ENCODE results near the gene STAG1.
"Not testable (repeated sequence)": the region's sequence is repeated elsewhere in the genome, so short reads cannot be mapped to it uniquely, and the experiment has no call there.

Gene STAG1

GRCh38 chr3:136728473-136728872 lies 23.7 kb downstream of the STAG1 start:
- H3K4me3 ChIP-seq (replicated peaks; ENCODE audit: insufficient read depth, low read length), result no peak overlapping the region
- DNase-seq (ENCODE audit: low read depth in 1 of 2, low spot score in 1 of 2), result no peak
- H3K27me3 ChIP-seq (ENCODE audit: insufficient read depth, poor library complexity, severe bottlenecking), result no peaks in the 10 kb centered on the region
- no peak overlapping the region for H3K27ac ChIP-seq (replicated peaks)
- TF ChIP-seq GABPA (IDR thresholded peaks at IDR 0.05; ENCODE audit: low read depth) (no peak), SPI1 (IDR thresholded peaks at IDR 0.05; ENCODE audit: borderline replicate concordance, low read depth) (no peak), CTCF (IDR thresholded peaks at IDR 0.05; ENCODE audit: insufficient read depth, low read length) (no peak), POLR2AphosphoS5 (IDR thresholded peaks at IDR 0.05; ENCODE audit: low read depth) (no peak), REST (IDR thresholded peaks at IDR 0.05; ENCODE audit: insufficient replicate concordance, low read depth) (no peak)

GRCh38 chr3:136725468-136725867 lies 26.7 kb downstream of the STAG1 start:
- Histone ChIP-seq H3K27me3 (ENCODE audit: insufficient read depth, poor library complexity, severe bottlenecking) (no peaks in the 10 kb centered on the region), H3K27ac (replicated peaks) (no peak overlapping the region)

GRCh38 chr3:136722916-136723315 lies 29.3 kb downstream of the STAG1 start:
- DNase-seq (ENCODE audit: low read depth in 1 of 2, low spot score in 1 of 2); H3K27me3 ChIP-seq (ENCODE audit: insufficient read depth, poor library complexity, severe bottlenecking); H3K4me3 ChIP-seq (replicated peaks; ENCODE audit: insufficient read depth, low read length); H3K27ac ChIP-seq (replicated peaks): not testable (repeated sequence)

More at GRCh38 chr3:136725468-136725867, 26.7 kb downstream of the STAG1 start:
- no peak for DNase-seq (ENCODE audit: low read depth in 1 of 2, low spot score in 1 of 2)
- H3K4me3 ChIP-seq (replicated peaks; ENCODE audit: insufficient read depth, low read length), result no peak overlapping the region
- no peak for TF ChIP-seq REST (IDR thresholded peaks at IDR 0.05; ENCODE audit: insufficient replicate concordance, low read depth)
- no peak for TF ChIP-seq GABPA (IDR thresholded peaks at IDR 0.05; ENCODE audit: low read depth)
- no peak for TF ChIP-seq POLR2AphosphoS5 (IDR thresholded peaks at IDR 0.05; ENCODE audit: low read depth)
- no peak for TF ChIP-seq SPI1 (IDR thresholded peaks at IDR 0.05; ENCODE audit: borderline replicate concordance, low read depth)
- no peak for TF ChIP-seq CTCF (IDR thresholded peaks at IDR 0.05; ENCODE audit: insufficient read depth, low read length)

GRCh38 chr3:136722399-136722798 lies 29.8 kb downstream of the STAG1 start:
- not testable (repeated sequence) for DNase-seq (ENCODE audit: low read depth in 1 of 2, low spot score in 1 of 2); H3K4me3 ChIP-seq (replicated peaks; ENCODE audit: insufficient read depth, low read length); H3K27me3 ChIP-seq (ENCODE audit: insufficient read depth, poor library complexity, severe bottlenecking); H3K27ac ChIP-seq (replicated peaks)

GRCh38 chr3:136720091-136720490 lies 32.1 kb downstream of the STAG1 start:
- DNase-seq (ENCODE audit: low read depth in 1 of 2, low spot score in 1 of 2), result no peak
- H3K4me3 ChIP-seq (replicated peaks; ENCODE audit: insufficient read depth, low read length), result no peak overlapping the region
- TF ChIP-seq SPI1 (IDR thresholded peaks at IDR 0.05; ENCODE audit: borderline replicate concordance, low read depth) (no peak), GABPA (IDR thresholded peaks at IDR 0.05; ENCODE audit: low read depth) (no peak), REST (IDR thresholded peaks at IDR 0.05; ENCODE audit: insufficient replicate concordance, low read depth) (no peak), CTCF (IDR thresholded peaks at IDR 0.05; ENCODE audit: insufficient read depth, low read length) (no peak), POLR2AphosphoS5 (IDR thresholded peaks at IDR 0.05; ENCODE audit: low read depth) (no peak)
- no peak overlapping the region for H3K27ac ChIP-seq (replicated peaks)
- H3K27me3 ChIP-seq (ENCODE audit: insufficient read depth, poor library complexity, severe bottlenecking), result no peaks in the 10 kb centered on the region
